RPMI8226 (cell line): ENCODE measurements around the gene ARHGAP26.
A peak's percentile ranks its signal among the peaks of the same experiment; 100 is the strongest.

Source experiments
- DNase-seq: peaks from one replicate; pipeline ENCODE4 v3.0.0-alpha.2; 2015

ARHGAP26 gene

DNA sequence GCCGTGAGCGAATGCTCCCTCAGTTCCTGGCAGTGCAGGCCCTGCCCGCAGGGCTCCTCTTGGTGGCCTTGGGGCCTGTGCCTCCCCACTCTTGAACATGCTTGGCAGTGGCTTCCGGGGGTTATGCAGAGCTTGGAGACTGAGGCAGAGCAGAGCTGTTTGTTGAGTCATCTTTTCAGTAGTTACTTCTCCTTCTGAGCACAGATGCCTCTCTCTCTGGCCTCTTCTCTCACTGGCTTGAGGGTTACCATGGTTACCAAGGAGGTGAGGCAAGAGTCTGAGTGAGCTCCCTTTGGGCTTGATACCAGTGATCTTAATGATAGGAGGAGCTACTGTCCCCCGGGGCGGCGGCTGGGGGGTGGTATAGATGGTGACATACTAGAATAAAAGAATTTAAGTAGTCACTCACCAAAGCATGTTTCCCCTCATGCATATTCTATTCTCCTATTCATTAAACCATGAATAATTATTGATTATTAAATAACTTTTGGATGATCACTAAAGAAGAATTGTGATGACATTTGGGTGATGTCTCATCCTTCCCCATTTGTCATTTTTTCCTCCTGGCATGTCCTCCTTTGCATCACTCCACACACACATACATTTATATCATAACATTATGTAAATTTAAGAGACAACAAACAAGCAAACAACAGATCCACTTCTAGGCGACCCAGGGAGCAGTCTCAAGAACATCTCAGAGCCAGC lies 111.1 kb downstream of the ARHGAP26 start:
- DNase-seq, result peak; percentile 44

DNA sequence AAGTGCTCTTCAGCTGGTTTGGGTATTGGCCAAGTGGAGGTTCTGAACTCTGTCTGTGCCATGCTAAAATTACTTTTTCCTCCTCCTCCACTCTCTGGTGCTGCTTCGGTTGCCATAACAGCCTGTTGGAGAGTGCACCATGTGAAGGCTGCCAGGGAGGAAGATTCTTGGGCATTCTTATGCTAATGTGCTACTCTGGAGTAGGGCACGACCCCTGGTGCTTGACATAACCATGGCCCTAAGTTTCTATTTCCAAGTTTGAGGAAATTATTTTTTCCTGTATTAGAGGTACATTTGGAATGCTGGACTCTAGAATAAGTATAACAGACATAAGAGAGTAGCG lies 111.6 kb downstream of the ARHGAP26 start:
- DNase-seq, result no peak

DNA sequence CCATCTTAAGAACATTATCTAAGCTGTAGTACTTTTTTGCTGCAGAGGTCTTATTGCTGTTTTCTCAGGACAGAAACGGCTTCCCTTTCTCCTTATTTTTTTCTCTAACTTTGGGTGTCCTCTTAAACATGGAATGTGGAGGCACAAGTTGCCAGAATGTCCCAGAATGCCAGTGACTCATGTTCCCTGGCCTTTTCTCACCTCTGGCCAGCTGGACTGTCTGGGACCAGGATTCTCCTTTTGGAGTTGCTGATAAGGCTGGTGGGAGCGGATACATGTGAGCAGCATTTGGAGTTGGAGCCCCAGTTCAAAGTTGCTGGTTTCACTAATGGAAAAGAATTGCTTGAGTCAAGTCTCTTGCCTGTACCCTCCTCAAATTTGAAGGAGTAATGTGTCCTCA lies 112.8 kb downstream of the ARHGAP26 start:
- DNase-seq, result no peak

DNA sequence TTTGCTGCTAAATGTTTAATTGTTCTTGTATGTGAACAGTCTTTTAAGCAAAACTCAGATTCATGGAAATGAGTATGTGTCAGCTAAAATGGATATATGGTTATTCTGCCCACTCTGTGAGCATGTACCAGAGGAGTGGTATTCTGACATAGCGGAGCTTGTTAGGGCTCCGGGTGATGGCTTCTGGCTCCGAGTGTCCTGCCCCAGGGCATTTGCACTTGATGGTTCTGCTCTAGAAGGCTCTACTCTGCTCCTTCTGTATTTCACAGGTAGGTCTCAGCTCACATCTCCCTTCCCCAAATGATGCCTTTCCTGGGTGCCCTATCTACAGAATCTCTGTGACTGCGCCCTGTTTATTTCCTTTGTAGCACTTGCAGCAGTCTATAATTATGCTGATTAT lies 113.3 kb downstream of the ARHGAP26 start:
- no peak for DNase-seq

DNA sequence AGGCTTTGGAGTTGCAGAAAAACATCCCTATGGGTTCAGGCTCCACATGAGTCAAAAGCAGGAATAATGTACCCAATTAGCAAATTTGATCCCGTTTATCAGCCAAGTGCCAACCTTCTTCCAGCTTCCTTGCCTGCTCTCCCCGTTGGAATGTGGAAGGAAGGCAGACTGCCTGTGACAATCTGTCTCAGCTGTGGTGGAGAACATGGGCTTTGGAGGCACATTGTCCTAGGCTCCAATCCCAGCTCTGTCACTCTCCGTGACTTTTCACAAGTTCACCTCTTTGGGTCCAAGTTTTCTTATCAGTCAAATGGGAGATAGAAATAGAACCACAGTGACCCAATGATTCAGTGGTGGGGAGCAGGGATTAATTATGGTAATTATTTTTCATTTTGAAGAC lies 113.9 kb downstream of the ARHGAP26 start:
- DNase-seq, result no peak

DNA sequence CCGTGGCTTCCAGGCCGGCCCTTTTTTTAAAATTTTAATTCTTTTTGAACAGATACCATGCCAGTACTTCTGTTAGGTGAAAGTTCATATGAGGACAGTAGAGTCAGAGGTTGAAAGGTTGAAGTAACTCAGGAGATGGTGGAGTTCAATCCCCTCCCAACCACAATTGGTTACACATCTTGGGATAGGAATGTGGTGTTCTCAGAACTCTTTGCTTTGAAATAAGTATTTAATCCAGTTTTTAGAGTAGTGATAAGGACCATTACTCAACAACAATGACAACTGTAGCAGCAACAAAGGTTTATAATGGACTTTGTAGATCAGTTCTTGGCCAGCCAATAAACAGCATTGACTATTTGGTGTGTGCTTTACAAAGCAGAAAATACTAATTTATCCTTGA lies 116.0 kb downstream of the ARHGAP26 start:
- no peak for DNase-seq

DNA sequence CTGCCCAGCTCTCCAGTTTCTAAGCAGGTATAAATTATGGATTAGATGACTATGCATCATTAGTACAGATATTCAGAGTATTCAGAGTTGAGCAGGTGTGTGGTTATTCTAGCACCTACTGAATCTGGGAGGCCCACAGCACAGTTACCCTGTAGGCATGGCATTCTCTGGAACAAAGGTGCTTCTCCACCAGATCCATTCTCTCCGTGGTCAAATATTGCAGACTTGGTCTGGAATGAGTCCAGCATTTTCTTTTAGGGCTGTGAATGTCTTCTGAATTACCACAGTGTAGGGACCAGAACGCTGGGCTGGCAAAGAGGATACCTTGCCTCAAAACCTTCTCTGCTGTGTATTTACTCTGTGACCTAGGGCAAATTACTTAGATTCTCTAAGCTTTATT lies 116.8 kb downstream of the ARHGAP26 start:
- no peak for DNase-seq

DNA sequence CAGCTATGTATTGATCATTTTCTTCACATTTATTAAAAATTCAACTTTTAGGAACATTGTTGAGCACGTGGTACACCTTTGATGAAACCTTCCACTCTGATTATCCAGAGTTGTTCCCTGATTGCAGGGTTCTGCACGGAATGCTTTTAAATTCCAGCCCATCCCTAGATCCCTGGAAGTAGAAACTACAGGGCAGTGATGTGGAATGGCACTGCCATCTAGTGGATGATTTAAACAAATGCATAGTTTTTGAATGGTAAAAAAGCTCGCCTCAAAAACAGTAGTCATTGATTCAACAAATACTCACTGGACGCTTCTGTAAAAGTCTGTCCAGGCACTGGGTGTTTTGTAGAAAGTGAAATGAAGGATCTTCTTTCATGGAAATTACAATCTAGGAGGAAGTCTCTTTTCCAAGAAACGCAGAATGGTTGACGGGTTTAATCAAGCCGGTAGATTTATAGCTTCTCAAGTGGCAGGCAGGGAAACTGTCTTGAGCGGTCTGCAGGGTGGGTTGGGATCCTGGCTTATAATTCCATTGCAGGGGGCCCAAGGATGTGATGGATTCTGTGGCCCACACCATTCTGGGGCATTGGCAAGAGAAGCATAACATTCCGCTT lies 118.4 kb downstream of the ARHGAP26 start:
- peak; percentile 28 for DNase-seq

DNA sequence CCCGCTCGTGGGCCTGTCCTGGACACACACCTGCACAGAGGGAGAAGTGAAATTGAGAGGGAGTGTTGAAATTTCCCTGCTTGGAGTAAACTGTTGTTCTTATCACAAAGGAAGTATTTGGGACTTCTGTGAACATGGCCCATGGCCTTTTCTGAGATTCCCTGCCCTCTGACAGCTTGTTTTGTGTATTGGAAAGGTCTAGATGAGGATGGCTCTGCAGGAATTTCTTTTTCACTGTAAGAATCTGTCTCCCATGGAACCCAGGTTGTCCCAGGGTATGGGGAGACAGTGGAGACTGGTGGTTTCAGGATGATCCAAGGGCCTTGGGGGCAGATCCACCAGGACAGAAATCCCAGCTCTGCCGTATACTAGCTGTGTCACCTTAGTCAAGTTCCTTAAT lies 121.8 kb downstream of the ARHGAP26 start:
- DNase-seq, result no peak

DNA sequence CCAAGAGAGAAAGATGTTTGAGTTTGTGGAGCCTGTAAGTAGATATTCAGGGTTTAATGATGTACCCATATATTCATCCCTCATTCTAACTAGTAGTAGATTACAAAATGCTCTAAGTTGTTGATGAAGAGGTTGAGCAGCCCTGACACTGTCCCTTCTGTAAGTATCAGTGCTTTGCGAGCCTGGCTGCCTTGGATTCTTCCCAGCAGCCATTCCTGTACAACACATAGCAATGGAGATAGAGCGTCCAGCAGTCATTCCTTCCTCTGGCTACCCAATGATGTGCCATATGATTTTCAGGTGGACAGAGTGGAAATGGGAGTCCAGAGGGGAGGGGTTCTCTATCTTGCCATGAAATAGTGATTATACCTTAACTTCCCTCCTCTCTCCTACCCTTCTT lies 124.1 kb downstream of the ARHGAP26 start:
- DNase-seq, result no peak

DNA sequence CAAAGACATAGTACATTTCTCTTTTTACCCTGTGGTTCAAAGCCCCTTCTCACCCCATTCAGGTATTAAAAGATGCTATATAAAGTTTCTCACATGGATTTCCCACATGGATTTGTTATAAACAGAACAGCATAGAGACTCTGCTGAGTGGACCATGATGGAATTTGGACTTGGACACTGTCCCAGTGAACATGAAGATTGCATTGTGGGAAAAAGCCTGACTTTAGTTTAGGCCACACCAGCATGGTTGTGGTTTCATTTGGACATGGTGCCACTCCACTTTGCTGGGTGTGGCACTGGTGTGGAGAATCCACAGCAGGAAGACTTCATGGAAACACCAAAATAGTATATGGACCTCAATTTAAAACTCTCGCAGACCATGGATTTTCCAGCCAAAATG lies 124.6 kb downstream of the ARHGAP26 start:
- DNase-seq, result no peak

DNA sequence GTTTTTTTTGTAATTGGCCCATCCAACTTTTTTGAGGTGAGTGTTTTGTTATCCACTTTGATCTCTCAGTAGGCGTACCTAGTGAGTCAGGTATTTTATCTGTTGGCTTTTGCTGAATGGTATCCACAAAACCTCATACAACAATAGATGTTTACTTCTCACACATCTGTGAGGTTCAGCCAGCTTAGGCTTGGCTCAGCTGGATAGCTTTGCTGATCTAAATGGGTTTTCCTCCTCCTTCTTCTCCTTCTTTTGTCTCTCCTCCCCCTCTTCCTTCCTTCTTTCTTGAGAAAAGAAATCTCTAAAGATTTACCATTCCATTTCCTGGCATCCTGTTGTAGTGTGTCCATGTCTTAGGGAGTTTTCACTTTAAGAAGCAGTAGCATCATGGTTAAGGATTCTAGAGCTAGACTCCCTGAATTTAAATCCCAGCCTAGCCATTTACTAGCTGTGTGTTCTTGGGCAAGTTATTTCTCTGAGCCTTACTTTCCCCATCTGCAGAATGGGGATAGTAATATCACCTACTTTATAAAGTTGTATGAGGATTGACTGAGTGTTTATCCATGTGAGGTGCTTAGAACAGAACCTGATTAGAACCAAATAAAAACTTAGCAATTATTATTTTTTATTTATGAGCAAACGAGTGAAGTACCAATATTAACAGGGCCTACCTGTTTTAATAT lies 126.3 kb downstream of the ARHGAP26 start:
- no peak for DNase-seq

DNA sequence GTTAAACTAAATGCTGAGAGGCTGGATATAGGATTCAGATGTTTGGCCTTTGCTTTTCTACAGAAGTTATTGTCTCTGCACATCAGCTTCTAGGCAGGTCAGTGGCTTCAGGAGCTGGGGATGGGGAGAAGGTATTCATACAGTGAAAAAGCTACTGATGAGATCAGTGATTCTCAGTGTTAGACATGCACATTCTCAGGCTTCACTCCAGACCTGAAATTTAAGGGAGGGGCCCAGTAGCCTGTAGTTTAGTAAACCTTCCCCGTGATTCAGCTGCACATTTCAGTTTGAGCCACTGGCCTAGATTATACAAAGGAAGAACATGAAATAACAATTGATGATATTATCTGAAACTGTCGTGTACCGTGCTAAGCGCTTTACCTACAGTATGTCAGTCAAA lies 127.2 kb downstream of the ARHGAP26 start:
- no peak for DNase-seq

DNA sequence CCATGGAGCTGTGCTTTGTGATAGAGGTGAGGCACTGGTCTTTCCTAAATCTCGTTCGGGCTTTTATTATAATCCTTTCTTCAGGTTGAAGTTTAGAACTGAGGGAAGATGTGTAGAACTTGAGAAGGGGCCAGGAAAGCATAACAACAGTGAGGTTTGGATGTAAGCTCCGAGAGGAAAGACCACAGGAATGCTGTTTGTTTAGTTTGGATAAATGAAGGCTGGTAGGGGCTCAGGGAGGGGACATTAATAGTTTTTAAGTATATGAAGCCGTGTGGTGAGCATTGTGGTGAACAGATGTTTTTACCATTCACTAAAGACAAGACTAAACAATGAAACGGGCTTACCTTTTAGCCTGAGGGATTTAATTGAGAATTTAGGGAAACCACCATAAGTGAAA lies 130.8 kb downstream of the ARHGAP26 start:
- no peak for DNase-seq

DNA sequence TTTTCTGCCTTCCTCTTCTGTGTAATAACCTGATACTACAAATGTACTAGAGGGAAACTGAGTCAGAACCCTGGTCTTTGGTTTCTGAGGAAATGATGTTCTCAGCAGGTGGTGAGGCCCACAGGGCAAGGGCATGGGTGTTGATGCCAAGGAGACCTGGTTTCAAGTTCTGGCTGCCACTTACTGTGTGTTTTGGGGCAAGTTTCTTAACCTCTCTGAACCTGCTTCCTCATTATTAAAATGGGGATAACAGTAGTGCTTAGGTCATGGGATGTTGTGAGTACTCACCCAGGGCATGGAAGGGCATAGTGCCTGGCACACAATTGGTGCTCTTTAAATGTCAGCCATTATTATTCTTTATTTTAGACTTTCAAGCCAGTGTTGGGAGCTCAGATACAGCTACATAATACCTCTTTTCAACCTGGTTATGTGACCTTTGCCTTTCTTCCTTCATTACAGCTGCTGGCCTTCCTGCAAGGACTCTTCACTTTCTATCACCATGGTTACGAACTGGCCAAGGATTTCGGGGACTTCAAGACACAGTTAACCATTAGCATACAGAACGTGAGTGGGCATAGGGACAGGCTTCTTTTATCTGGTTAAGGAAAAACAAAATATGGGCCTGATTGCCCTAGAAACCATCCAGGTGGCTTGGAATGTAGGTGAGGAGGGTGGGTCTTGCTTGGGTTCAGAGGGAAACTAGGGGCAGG lies 131.5 kb downstream of the ARHGAP26 start:
- DNase-seq, result no peak

DNA sequence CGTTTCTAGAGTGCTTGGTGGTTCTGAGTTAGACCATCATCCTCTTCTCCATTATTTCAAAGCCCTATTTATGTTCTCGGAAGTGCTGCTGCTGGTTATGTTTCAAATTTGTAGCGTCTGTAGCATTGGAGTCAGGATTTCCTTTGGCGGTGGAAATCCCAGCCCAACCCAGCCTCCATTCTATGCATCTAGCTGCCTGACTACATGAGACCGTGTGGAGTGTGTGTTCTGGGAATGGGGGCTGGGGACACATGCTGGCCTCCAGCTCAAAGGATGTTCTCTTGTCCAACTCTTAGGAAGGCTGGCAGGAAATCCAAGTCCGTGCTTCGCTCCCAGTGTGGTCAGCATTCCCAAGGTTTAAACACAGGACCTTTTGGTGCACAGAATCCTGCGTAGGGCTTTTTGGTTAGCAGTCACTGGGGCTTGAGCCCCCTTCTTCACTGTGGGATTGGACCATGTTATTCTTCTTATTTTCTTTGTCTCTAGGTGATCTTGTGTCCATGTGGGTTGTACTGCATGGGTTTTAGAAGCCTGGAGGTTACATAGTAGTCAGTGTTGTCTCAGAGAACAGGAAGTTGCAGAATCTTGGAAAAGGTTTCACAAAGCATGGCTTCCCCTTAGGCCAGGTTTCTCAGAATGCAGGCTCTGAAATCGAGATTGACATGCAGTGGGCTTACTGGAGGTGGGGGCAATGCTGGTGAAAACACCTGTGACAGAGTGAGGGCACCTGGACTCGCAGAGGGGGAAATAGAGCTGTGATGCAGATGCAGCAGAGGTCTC lies 132.2 kb downstream of the ARHGAP26 start:
- DNase-seq, result no peak

DNA sequence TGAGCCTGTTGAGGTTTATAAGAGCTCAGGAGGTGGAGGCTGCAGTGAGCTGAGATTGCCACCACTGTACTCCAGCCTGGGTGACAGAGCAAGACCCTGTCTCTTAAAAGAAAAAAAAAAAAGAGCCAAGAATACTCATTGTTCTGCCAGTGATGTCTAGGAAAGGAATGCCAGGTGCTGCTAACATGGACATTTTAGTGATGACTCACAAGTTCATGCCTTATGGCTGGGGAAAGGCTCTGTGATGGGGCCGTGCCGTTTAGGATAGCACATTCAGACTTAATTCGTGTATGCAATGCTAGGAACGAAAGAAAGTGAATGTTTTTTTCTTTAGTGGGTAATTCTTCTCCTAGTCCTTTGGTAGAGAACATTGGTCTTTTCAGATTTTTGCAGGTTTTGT lies 134.2 kb downstream of the ARHGAP26 start:
- no peak for DNase-seq

DNA sequence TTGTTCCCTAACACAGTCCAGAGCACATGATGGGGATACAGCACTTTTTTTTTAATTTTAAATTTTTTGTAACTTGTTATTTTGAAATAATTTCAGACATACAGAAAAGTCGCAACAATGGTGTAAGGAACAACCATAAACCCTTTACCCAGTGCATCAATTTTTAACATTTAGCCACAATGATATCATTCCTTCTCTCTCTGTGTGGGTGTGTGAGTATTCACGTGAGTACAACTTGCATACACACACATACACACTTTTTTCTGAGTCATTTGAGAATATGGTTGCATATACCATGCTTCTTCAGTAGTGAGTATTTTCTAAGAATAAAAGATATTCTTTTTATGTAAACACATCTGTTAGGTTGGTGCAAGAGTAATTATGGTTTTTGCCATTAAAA lies 135.2 kb downstream of the ARHGAP26 start:
- DNase-seq, result no peak

DNA sequence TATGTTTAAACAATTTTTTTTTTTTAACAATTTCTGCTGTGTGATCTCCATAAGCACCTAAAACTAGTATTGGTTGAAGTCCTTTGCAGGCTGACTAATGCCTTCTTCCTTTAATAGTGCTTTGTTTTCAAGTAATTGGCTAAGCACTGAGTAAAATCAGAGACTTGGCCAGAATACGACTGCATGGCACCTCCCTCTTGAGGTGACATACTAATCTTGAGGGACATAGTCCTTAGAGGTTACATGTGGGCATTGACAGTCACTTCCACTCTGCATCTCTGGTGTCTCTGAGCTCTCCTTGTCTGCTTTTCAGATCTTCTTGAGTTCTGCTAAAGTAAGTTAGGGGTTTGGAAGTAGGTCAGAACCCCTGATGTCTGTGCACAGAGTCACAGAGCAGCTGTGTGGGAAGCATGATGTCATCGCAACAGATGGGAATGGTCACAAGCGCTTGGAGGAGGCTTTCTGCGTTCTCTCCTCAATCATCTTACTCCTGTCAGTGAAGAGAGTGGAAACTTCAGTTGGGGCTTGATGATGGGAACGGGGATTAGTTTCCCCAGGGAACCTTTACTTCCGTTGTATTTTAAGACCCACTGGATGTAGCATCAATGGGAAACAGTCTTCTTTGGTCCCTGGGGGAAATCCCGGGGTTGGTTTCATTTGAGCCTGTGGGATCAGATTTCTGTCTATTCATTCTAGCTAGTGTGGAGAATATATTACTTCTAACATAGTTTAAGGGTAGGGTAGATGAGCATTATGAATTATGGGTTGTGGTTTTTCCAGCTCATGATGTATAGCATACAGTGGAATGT lies 136.9 kb downstream of the ARHGAP26 start:
- DNase-seq, result no peak

DNA sequence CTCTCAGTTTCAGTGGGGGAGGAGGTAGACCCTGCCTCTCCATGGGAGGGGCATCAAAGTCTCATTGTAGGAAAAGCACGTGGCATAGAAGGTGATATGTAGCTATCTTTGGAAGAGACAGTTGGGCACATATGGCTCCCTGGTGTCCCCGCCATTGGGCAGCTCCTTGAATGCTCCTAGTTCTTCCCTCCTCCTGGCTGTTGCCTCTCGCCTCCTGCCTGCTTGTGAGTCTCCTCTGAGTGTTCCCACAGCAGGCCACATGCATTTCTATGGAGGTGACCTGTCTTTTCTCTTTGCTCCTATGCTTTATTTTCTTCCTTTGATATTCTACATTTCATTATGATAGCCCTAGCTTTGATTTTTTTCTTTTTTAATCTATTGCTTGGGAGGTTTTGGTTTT lies 138.5 kb downstream of the ARHGAP26 start:
- no peak for DNase-seq

DNA sequence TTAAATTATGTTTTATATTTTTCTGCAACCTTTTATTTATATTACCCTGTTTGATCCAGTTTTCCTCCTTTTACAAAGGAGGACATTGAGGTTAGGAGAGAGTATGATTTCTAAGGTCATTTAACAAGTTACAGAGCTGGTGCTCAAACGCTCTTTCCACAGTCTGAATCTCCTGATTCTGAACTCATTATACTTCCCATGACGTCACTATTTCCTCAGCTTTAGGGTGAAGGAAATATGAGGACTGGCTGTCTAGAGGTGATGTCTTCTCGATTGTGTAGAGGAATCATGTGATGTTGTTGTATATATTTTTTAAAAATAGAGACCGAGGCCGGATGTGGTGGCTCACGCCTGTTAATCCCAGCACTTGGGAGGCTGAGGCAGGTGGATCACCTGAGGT lies 140.0 kb downstream of the ARHGAP26 start:
- no peak for DNase-seq

DNA sequence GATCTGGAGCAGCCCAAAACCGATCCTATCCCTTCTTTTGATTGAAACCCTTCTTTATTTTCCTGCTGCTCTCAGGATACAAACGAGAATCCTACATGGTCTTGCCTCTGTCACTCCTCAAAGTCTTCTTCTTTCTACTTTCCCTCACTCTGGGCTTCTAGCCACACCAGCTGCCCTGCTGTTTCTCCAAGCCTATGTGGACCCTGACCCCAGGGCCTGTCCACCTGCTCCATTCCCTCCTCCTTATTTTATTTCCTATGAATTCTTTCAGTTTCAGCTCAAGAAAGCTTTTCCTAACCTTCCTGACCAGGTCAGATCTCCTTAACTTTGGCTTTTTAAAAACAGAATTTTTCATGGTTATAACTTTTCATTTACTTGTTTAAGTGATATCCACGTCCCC lies 141.0 kb downstream of the ARHGAP26 start:
- no peak for DNase-seq
